IMR-90 (cell line): ENCODE measurements around the gene SORCS1. TPM values are rescaled to one million over a fixed set of nuclear protein-coding genes. Genes with fewer than 3 reads are reported as not detected.

ENCODE experiments used
- ATAC-seq: fragments of 200-7000 bp; cut with Tn5 transposase; 2 replicates; pipeline ENCODE4 v1.9.1; 2020; ENCODE audit warnings: low read depth, mild to moderate bottlenecking, moderate library complexity
- BruUV-seq: library from RNA; stranded (reverse); fragments of 400-500 nt; replicated peaks from 2 replicates; lab custom pipeline; 2021; lab: Mats Ljungman, UMichigan
- CTCF ChIA-PET: fragments of 300-600 bp; formaldehyde crosslinking; extraction: SDS; loops from one replicate; lab custom pipeline; 2021; ENCODE audit warnings: antibody characterized with exemption; lab: Yijun Ruan, JAX
- POLR2A ChIA-PET: fragments of 300-600 bp; sonication (Branson Sonifier 250); formaldehyde crosslinking; loops from one replicate; lab custom pipeline; 2022; ENCODE audit warnings: antibody characterized with exemption; ENCODE audit not compliant: unreplicated experiment; lab: Charles Lee
- DNase-seq: peaks from one replicate; pipeline ENCODE4 v3.0.0; 2013
- H2AFZ ChIP-seq: replicated peaks from 2 replicates; pipeline ENCODE3; 2013; ENCODE audit warnings: low read length, mild to moderate bottlenecking; ENCODE audit not compliant: poor library complexity
- H2AK5ac ChIP-seq: 2 replicates; pipeline ENCODE4 v1.6.1; 2013; ENCODE audit warnings: low read depth, low read length, inconsistent platforms
- H2AK9ac ChIP-seq: replicated peaks from 2 replicates; pipeline ENCODE3; 2013; ENCODE audit warnings: mild to moderate bottlenecking, low read depth, low read length, moderate library complexity; ENCODE audit not compliant: poor library complexity
- H2BK120ac ChIP-seq: 2 replicates; pipeline ENCODE4 v1.6.1; 2013; ENCODE audit warnings: low read depth, low read length, inconsistent platforms
- H2BK15ac ChIP-seq: 3 replicates; pipeline ENCODE4 v1.6.1; 2013; ENCODE audit warnings: low read depth, low read length, inconsistent platforms
- H2BK20ac ChIP-seq: 2 replicates; pipeline ENCODE4 v1.6.1; 2013; ENCODE audit warnings: low read depth, mild to moderate bottlenecking, inconsistent platforms, low read length, moderate library complexity
- H2BK5ac ChIP-seq: 2 replicates; pipeline ENCODE4 v1.6.1; 2013; ENCODE audit warnings: mild to moderate bottlenecking, low read depth, low read length, inconsistent platforms; ENCODE audit not compliant: poor library complexity, severe bottlenecking
- H3K14ac ChIP-seq: replicated peaks from 2 replicates; pipeline ENCODE4 v1.6.1; 2013; ENCODE audit warnings: low read depth, low read length, inconsistent platforms
- H3K18ac ChIP-seq: 2 replicates; pipeline ENCODE4 v1.6.1; 2013; ENCODE audit warnings: low read depth, low read length, control low read depth
- H3K23ac ChIP-seq: 2 replicates; pipeline ENCODE4 v1.6.1; 2013; ENCODE audit warnings: low read depth, low read length, inconsistent platforms
- H3K27ac ChIP-seq: 2 replicates; pipeline ENCODE4 v1.5.1; 2013; ENCODE audit warnings: mild to moderate bottlenecking, control low read depth, low read length; ENCODE audit not compliant: insufficient read depth
- H3K27me3 ChIP-seq: 2 replicates; pipeline ENCODE4 v1.6.1; 2013; ENCODE audit warnings: low read length; ENCODE audit not compliant: control insufficient read depth, insufficient read depth
- H3K36me3 ChIP-seq: 2 replicates; pipeline ENCODE4 v1.6.1; 2013; ENCODE audit warnings: low read length, mixed read lengths; ENCODE audit not compliant: control insufficient read depth, insufficient read depth
- H3K4ac ChIP-seq: 2 replicates; pipeline ENCODE4 v1.6.1; 2013; ENCODE audit warnings: low read depth, low read length, inconsistent platforms
- H3K4me1 ChIP-seq: 2 replicates; pipeline ENCODE4 v1.6.1; 2013; ENCODE audit warnings: low read length, mixed read lengths; ENCODE audit not compliant: control insufficient read depth, insufficient read depth
- H3K4me2 ChIP-seq: 2 replicates; pipeline ENCODE4 v1.6.1; 2013; ENCODE audit warnings: low read depth, mild to moderate bottlenecking, control low read depth, low read length, moderate library complexity
- H3K4me3 ChIP-seq: 2 replicates; pipeline ENCODE4 v1.5.1; 2013; ENCODE audit warnings: low read depth, mild to moderate bottlenecking, control low read depth, low read length, moderate library complexity; ENCODE audit not compliant: insufficient read depth
- H3K56ac ChIP-seq: 2 replicates; pipeline ENCODE4 v1.6.1; 2013; ENCODE audit warnings: low read length, inconsistent platforms; ENCODE audit not compliant: insufficient read depth; ENCODE audit errors: extremely low read depth
- H3K79me1 ChIP-seq, 2 experiments: 2 replicates each; pipeline ENCODE4 v1.6.1; 2013; ENCODE audit warnings: low read length in 2 of 2, inconsistent platforms in 1 of 2, low read depth in 1 of 2
- H3K9ac ChIP-seq: 2 replicates; pipeline ENCODE4 v1.6.1; 2013; ENCODE audit warnings: low read depth, low read length, control low read depth
- H3K9me1 ChIP-seq: 2 replicates; pipeline ENCODE4 v1.6.1; 2013; ENCODE audit warnings: low read length, inconsistent platforms; ENCODE audit not compliant: insufficient read depth
- H3K9me3 ChIP-seq: 2 replicates; pipeline ENCODE4 v1.6.1; 2013; ENCODE audit warnings: low read length; ENCODE audit not compliant: control insufficient read depth, insufficient read depth
- H4K20me1 ChIP-seq: 2 replicates; pipeline ENCODE4 v1.6.1; 2013; ENCODE audit warnings: low read length, inconsistent platforms; ENCODE audit not compliant: insufficient read depth
- H4K5ac ChIP-seq: 2 replicates; pipeline ENCODE4 v1.6.1; 2013; ENCODE audit warnings: mild to moderate bottlenecking, low read depth, low read length, control low read depth
- H4K8ac ChIP-seq, 2 experiments: 2 replicates each; pipeline ENCODE4 v1.6.1; 2013; ENCODE audit warnings: low read depth in 2 of 2, low read length in 2 of 2, control low read depth in 1 of 2, inconsistent platforms in 1 of 2
- H4K91ac ChIP-seq: 2 replicates; pipeline ENCODE4 v1.6.1; 2013; ENCODE audit warnings: low read depth, low read length, inconsistent platforms; ENCODE audit not compliant: insufficient read depth
- CEBPB ChIP-seq: IDR thresholded peaks from 2 replicates; pipeline ENCODE4 v1.6.1; 2012; ENCODE audit warnings: low read depth, low read length, improper control_type of control experiment
- CHD1 ChIP-seq: IDR thresholded peaks from 2 replicates; pipeline ENCODE4 v1.6.1; 2012; ENCODE audit warnings: low read depth, low read length, improper control_type of control experiment
- MAFK ChIP-seq: IDR thresholded peaks from 2 replicates; pipeline ENCODE4 v1.6.1; 2012; ENCODE audit warnings: low read depth, low read length, improper control_type of control experiment
- RAD21 ChIP-seq: IDR thresholded peaks from 2 replicates; pipeline ENCODE4 v1.6.1; 2012; ENCODE audit warnings: low read length, improper control_type of control experiment
- SMC3 ChIP-seq: fragments of 150-350 bp; IDR thresholded peaks from 2 replicates; pipeline ENCODE4 v1.6.1; 2016; ENCODE audit warnings: low read depth, mild to moderate bottlenecking, antibody characterized with exemption, low read length, moderate library complexity
- WGBS, 2 experiments: methylation state at CpG; one replicate each; pipeline versions ENCODE4 v1.1.5 to v1.1.7; 2013; ENCODE audit warnings: missing lambda C conversion rate in 2 of 2; ENCODE audit not compliant: insufficient read length in 1 of 2; ENCODE audit errors: extremely low coverage in 2 of 2; 5-methylcytosine and 5-hydroxymethylcytosine counted together
- dilution Hi-C: fragments of 300-500 bp; cut with HindIII; formaldehyde crosslinking; loops from one replicate; pipeline ENCODE4 v1.14.3; 2018; ENCODE audit warnings: low sequenced_read_pairs; ENCODE audit not compliant: unreplicated experiment
- in situ Hi-C: fragments of 300-500 bp; cut with MboI; formaldehyde crosslinking; loops from 3 replicates; pipeline ENCODE4 v1.14.3; 2019; ENCODE audit warnings: low sequenced_read_pairs, inconsistent platforms, mixed read lengths
- intact Hi-C: fragments of 100-400 bp; cut with micrococcal nuclease; formaldehyde crosslinking; loops from 2 replicates; pipeline ENCODE4 v1.10.0; 2022
- polyA plus RNA-seq, 3 experiments: library from polyadenylated mRNA; depleted of rRNA; stranded (reverse); fragments of >200 nt; gene quantifications; 2 replicates each; pipeline ENCODE4 v1.2.3, GENCODE V29; 2012; ENCODE audit warnings: low replicate concordance in 1 of 3
- total RNA-seq: library from RNA; depleted of rRNA; stranded (reverse); fragments of >200 nt; gene quantifications from 2 replicates; pipeline ENCODE4 v1.2.3, GENCODE V29; 2012

Gene SORCS1
- total and polyA plus RNA-seq, 2 of the 4 experiments (the other 2 are of a cell fraction) = under 0.01 TPM; not detected in 1

DNA sequence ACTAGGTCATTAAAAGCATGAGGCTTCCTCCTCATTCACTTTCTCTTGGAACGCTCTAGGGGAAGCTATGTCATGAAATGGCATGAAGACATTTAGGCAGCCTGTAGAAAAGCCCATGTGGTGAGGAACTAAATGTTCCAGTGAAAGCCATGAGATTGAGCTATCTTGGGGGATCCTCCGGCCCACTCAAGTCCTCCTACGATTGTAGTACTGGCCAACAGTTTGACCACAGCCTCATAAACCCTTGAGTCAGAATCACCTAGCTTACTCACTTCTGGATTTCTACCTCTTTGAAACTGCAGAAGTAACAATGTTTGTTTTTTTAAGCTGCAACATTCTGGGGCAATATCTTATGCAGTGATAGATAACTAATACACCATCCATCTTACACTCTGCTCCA is 605.1 kb downstream of the SORCS1 start:
- WGBS, 2 experiments = no CpG with 5 or more reads among the region's 3 CpGs
- Histone ChIP-seq H3K18ac (no peak overlapping the region; the same call in 1 of the 2 replicates), H3K9me3 (no peaks in the 10 kb centered on the region), H3K4me1 (peaks cover 4% of the 10 kb centered on the region), H3K4ac (peak overlapping the region; percentile 49), H3K4me2 (no peak overlapping the region), H2BK20ac (peak overlapping the region; percentile 75; the same call in 1 of the 2 replicates), H3K4me3 (no peak overlapping the region), H4K8ac (peak overlapping the region in 1 of 2 experiments; percentile 56; a peak in 2 of 4 replicates), H3K23ac (no peak overlapping the region), H4K91ac (no peak overlapping the region), H4K20me1 (no peaks in the 10 kb centered on the region), H2AK9ac (no peak overlapping the region), H4K5ac (no peak overlapping the region), H3K9me1 (0 out of 2 replicates have a peak, but pooled peaks cover 3% of the 10 kb centered on the region), H2BK5ac (peak overlapping the region; percentile 79), H3K27me3 (no peaks in the 10 kb centered on the region), H2BK15ac (no peak overlapping the region), H3K27ac (no peak overlapping the region), H3K14ac (no peak overlapping the region), H3K79me1 (no peaks in the 10 kb centered on the region), H3K36me3 (no peaks in the 10 kb centered on the region), H2AFZ (peak overlapping the region; percentile 18), H3K56ac (no peak overlapping the region), H2BK120ac (peak overlapping the region; percentile 20), H2AK5ac (no peak overlapping the region), H3K9ac (no peak overlapping the region)
- DNase-seq = peak; percentile 81
- in situ Hi-C loops (no loop called here), dilution Hi-C loops (no loop called here), intact Hi-C loops (no loop called here)
- BruUV-seq = no TSS peak
- POLR2A ChIA-PET = no interaction called here
- CTCF ChIA-PET = no interaction called here
- ATAC-seq = no peak
- TF ChIP-seq SMC3 (no peak), MAFK (no peak), CHD1 (no peak), CEBPB (peak; percentile 57), RAD21 (no peak)
